Astrocyte (in vitro differentiated cells and primary cell): ENCODE measurements around the gene ENTPD2. TPM values are rescaled to one million over a fixed set of nuclear protein-coding genes. Genes with fewer than 3 reads are reported as not detected.
A peak's percentile ranks its signal among the peaks of the same experiment; 100 is the strongest.

Experiments used
- DNase-seq: peaks from one replicate; pipeline ENCODE4 v3.0.0-alpha.2; 2010; ENCODE audit warnings: low read depth
- FAIRE-seq: peaks from 2 replicates; lab custom pipeline; 2011; peaks lifted over from hg19 to GRCh38; lab: Jason Lieb, UNC
- H2AFZ ChIP-seq: 2 replicates; pipeline ENCODE4 v1.6.0; 2012; ENCODE audit warnings: low read depth, low read length, inconsistent platforms
- H3K27ac ChIP-seq: 2 replicates; pipeline ENCODE4 v1.5.1; 2011; ENCODE audit warnings: low read depth, low read length, inconsistent platforms
- H3K27me3 ChIP-seq: 2 replicates; pipeline ENCODE4 v1.6.0; 2011; ENCODE audit warnings: low read length, inconsistent platforms; ENCODE audit not compliant: insufficient read depth
- H3K36me3 ChIP-seq: 2 replicates; pipeline ENCODE4 v1.5.1; 2011; ENCODE audit warnings: low read length, inconsistent platforms; ENCODE audit not compliant: insufficient read depth
- H3K4me1 ChIP-seq: 2 replicates; pipeline ENCODE4 v1.5.1; 2011; ENCODE audit warnings: low read length, inconsistent platforms; ENCODE audit not compliant: insufficient read depth
- H3K4me2 ChIP-seq: 2 replicates; pipeline ENCODE4 v1.6.0; 2012; ENCODE audit warnings: low read length, inconsistent platforms
- H3K4me3 ChIP-seq: 2 replicates; pipeline ENCODE4 v1.5.1; 2011; ENCODE audit warnings: low read depth, mild to moderate bottlenecking, low read length, inconsistent platforms; ENCODE audit not compliant: insufficient read depth
- H3K79me2 ChIP-seq: 2 replicates; pipeline ENCODE4 v1.6.0; 2012; ENCODE audit warnings: mild to moderate bottlenecking, low read length, inconsistent platforms; ENCODE audit not compliant: insufficient read depth
- H3K9ac ChIP-seq: 2 replicates; pipeline ENCODE4 v1.6.0; 2012; ENCODE audit warnings: mild to moderate bottlenecking, low read length, inconsistent platforms
- H3K9me3 ChIP-seq: 2 replicates; pipeline ENCODE4 v1.5.1; 2012; ENCODE audit warnings: low read depth, mild to moderate bottlenecking, low read length, inconsistent platforms; ENCODE audit not compliant: insufficient read depth
- H4K20me1 ChIP-seq: 2 replicates; pipeline ENCODE4 v1.6.0; 2012; ENCODE audit warnings: low read length, inconsistent platforms; ENCODE audit not compliant: insufficient read depth
- H3K27ac Mint-ChIP-seq: one replicate; pipeline ENCODE4 v1.8.0; 2021; ENCODE audit warnings: mild to moderate bottlenecking, mixed read lengths; ENCODE audit not compliant: unreplicated experiment
- H3K27me3 Mint-ChIP-seq: one replicate; pipeline ENCODE4 v1.8.0; 2021; ENCODE audit warnings: low read depth, mixed read lengths; ENCODE audit not compliant: unreplicated experiment
- H3K36me3 Mint-ChIP-seq: one replicate; pipeline ENCODE4 v1.8.0; 2021; ENCODE audit warnings: low read depth, mixed read lengths; ENCODE audit not compliant: unreplicated experiment
- H3K4me1 Mint-ChIP-seq: one replicate; pipeline ENCODE4 v1.8.0; 2021; ENCODE audit warnings: low read depth, mixed read lengths; ENCODE audit not compliant: unreplicated experiment
- H3K4me3 Mint-ChIP-seq: one replicate; pipeline ENCODE4 v1.8.0; 2021; ENCODE audit warnings: mild to moderate bottlenecking, moderate library complexity, mixed read lengths; ENCODE audit not compliant: unreplicated experiment
- H3K9me3 Mint-ChIP-seq: one replicate; pipeline ENCODE4 v1.8.0; 2021; ENCODE audit warnings: mild to moderate bottlenecking, mixed read lengths; ENCODE audit not compliant: unreplicated experiment
- EZH2 ChIP-seq: IDR thresholded peaks from 2 replicates; pipeline ENCODE4 v1.6.1; 2012; ENCODE audit warnings: mild to moderate bottlenecking, low read length, inconsistent platforms; ENCODE audit not compliant: insufficient read depth
- total RNA-seq: library from RNA; stranded (reverse); gene quantifications from 2 replicates; pipeline ENCODE4 v1.2.1, GENCODE V29; 2021
- TF ChIP-seq, protein P1 (sequence below): IDR thresholded peaks from 2 replicates; pipeline ENCODE4 v1.5.1; 2011; ENCODE audit warnings: low read depth, mild to moderate bottlenecking, inconsistent platforms, low read length, moderate library complexity; ENCODE audit not compliant: insufficient read depth

Gene ENTPD2
- total RNA-seq, 1 donor from 2014 or later = 0.14 TPM

DNA sequence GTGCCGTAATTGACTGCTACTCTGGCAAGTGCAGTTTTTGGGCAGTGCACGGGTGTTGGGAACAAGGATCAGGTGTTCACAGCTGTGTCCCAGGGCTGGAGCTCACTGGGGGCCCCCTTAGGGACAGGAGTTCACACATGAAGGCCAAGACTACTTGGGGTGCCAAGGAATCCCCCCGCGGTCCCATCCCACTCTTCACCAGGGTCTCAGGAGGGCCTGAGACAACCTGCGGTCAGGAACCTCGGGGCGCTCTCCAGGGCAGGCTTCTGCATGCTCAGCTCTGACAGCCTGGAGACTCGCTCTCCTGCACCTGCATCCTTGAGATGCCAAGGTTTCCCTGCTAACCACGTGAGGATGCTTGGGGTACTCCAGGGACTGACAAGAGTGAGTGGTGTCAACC, 30.7 kb upstream of the ENTPD2 start:
- Histone ChIP-seq H3K4me2 (no peak overlapping the region), H3K27ac (peak overlapping the region; percentile 84), H3K79me2 (peaks cover 20% of the 10 kb centered on the region), H4K20me1 (peaks cover 19% of the 10 kb centered on the region), H3K4me1 (peaks cover 39% of the 10 kb centered on the region), H3K27me3 (no peaks in the 10 kb centered on the region), H3K9me3 (no peaks in the 10 kb centered on the region), H3K9ac (no peak overlapping the region), H3K36me3 (peaks cover 6% of the 10 kb centered on the region), H2AFZ (no peak overlapping the region), H3K4me3 (no peak overlapping the region)
- peaks cover 5% of the 10 kb centered on the region for H3K27me3 Mint-ChIP-seq
- H3K36me3 Mint-ChIP-seq = peaks cover 11% of the 10 kb centered on the region
- FAIRE-seq (no peak), DNase-seq (no peak)
- H3K27ac Mint-ChIP-seq = no peak overlapping the region
- no peak overlapping the region for H3K4me3 Mint-ChIP-seq
- no peak for TF ChIP-seq EZH2
- TF ChIP-seq, protein P1, sequence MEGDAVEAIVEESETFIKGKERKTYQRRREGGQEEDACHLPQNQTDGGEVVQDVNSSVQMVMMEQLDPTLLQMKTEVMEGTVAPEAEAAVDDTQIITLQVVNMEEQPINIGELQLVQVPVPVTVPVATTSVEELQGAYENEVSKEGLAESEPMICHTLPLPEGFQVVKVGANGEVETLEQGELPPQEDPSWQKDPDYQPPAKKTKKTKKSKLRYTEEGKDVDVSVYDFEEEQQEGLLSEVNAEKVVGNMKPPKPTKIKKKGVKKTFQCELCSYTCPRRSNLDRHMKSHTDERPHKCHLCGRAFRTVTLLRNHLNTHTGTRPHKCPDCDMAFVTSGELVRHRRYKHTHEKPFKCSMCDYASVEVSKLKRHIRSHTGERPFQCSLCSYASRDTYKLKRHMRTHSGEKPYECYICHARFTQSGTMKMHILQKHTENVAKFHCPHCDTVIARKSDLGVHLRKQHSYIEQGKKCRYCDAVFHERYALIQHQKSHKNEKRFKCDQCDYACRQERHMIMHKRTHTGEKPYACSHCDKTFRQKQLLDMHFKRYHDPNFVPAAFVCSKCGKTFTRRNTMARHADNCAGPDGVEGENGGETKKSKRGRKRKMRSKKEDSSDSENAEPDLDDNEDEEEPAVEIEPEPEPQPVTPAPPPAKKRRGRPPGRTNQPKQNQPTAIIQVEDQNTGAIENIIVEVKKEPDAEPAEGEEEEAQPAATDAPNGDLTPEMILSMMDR = no peak
- H3K9me3 Mint-ChIP-seq = no peaks in the 10 kb centered on the region
- peaks cover 33% of the 10 kb centered on the region for H3K4me1 Mint-ChIP-seq

DNA sequence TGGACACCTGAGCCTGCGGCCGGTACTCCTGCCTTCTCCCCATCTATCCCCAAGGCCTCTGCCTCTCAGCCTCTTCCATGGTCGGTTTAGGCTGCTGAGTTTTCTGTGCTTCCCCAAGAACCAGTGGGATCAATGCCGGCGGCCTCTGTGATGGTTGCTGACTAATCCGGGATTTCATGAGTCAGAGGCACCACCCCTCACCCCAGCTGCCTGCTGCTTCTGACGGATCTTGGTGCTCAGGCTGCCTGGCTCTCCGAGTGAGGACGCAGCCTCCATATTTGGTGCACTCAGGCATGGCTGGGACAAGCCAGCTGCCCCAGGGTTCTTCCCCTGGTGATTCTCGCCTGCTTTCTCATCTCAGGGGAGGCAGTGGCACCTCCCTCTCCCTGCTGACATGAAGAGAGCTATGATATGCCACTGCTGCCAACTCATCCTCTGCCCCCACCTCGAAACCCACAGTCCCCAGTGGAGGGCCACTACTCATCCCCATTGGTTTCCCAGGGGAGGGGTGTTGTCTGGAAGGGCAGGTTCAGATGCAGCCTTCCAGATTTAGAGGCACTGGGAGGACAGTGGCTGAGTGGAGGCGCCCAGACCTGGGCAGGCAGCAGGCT, 29.6 kb upstream of the ENTPD2 start:
- no peak overlapping the region for H3K4me3 ChIP-seq
- H2AFZ ChIP-seq = peak overlapping the region; percentile 70
- peak overlapping the region; percentile 58 for H3K9ac ChIP-seq
- H4K20me1 ChIP-seq = peaks cover 19% of the 10 kb centered on the region
- H3K36me3 ChIP-seq = peaks cover 3% of the 10 kb centered on the region
- peak overlapping the region; percentile 84 for H3K27ac ChIP-seq
- TF ChIP-seq EZH2 = no peak
- TF ChIP-seq, protein P1 = no peak
- H3K4me1 Mint-ChIP-seq = peaks cover 26% of the 10 kb centered on the region
- peak overlapping the region; percentile 69 for H3K4me3 Mint-ChIP-seq
- peaks cover 10% of the 10 kb centered on the region for H3K27me3 Mint-ChIP-seq
- H3K4me1 ChIP-seq = peaks cover 43% of the 10 kb centered on the region
- H3K27me3 ChIP-seq = no peaks in the 10 kb centered on the region
- peaks cover 6% of the 10 kb centered on the region for H3K36me3 Mint-ChIP-seq
- H3K79me2 ChIP-seq = peaks cover 16% of the 10 kb centered on the region
- H3K9me3 ChIP-seq = no peaks in the 10 kb centered on the region
- H3K4me2 ChIP-seq = peak overlapping the region; percentile 78
- H3K27ac Mint-ChIP-seq = peak overlapping the region; percentile 92
- H3K9me3 Mint-ChIP-seq = no peaks in the 10 kb centered on the region
- peak; percentile 92 for DNase-seq
- no peak for FAIRE-seq

GRCh38 chr9:137082925-137083290, 29.0 kb upstream of the ENTPD2 start:
- DNase-seq (no peak), FAIRE-seq (no peak)
- Histone ChIP-seq H3K79me2 (peaks cover 20% of the 10 kb centered on the region), H4K20me1 (peaks cover 22% of the 10 kb centered on the region), H2AFZ (peak overlapping the region; percentile 43), H3K9me3 (no peaks in the 10 kb centered on the region), H3K27me3 (no peaks in the 10 kb centered on the region), H3K4me2 (peak overlapping the region; percentile 78), H3K9ac (peak overlapping the region; percentile 58), H3K4me1 (peaks cover 49% of the 10 kb centered on the region), H3K4me3 (no peak overlapping the region), H3K36me3 (peaks cover 3% of the 10 kb centered on the region), H3K27ac (peak overlapping the region; percentile 78)
- Mint-ChIP-seq H3K9me3 (no peaks in the 10 kb centered on the region), H3K4me1 (peaks cover 20% of the 10 kb centered on the region), H3K27ac (no peak overlapping the region), H3K4me3 (no peak overlapping the region), H3K27me3 (peaks cover 12% of the 10 kb centered on the region), H3K36me3 (peaks cover 6% of the 10 kb centered on the region)
- no peak for TF ChIP-seq EZH2
- TF ChIP-seq, protein P1 = no peak
